Activated CD4-positive, alpha-beta T cell treated with anti-CD3 and anti-CD28 coated beads, Interleukin-2, amount 10 ng/mL, durations not matched to agents 24 days and 14 days (primary cell): ENCODE results near the gene ZNF598. TPM values are rescaled to one million over a fixed set of nuclear protein-coding genes. Genes with fewer than 3 reads are reported as not detected.
"Not testable (repeated sequence)": the region's sequence is repeated elsewhere in the genome, so short reads cannot be mapped to it uniquely, and the experiment has no call there.

ENCODE experiments used
- DNase-seq: peaks from one replicate; pipeline ENCODE4 v3.0.0; 2022
- H3K27ac Mint-ChIP-seq: one replicate; pipeline ENCODE4 v1.8.0; 2022; ENCODE audit warnings: mild to moderate bottlenecking, mixed read lengths
- H3K27me3 Mint-ChIP-seq: one replicate; pipeline ENCODE4 v1.8.0; 2022; ENCODE audit warnings: mixed read lengths
- H3K36me3 Mint-ChIP-seq: one replicate; pipeline ENCODE4 v1.8.0; 2022; ENCODE audit warnings: low read depth, mild to moderate bottlenecking, mixed read lengths
- H3K4me1 Mint-ChIP-seq: one replicate; pipeline ENCODE4 v1.8.0; 2021; ENCODE audit warnings: mixed read lengths
- H3K4me3 Mint-ChIP-seq: one replicate; pipeline ENCODE4 v1.8.0; 2022; ENCODE audit warnings: mild to moderate bottlenecking, moderate library complexity, mixed read lengths
- H3K9me3 Mint-ChIP-seq: one replicate; pipeline ENCODE4 v1.8.0; 2021; ENCODE audit warnings: mixed read lengths
- intact Hi-C: fragments of 100-400 bp; cut with micrococcal nuclease; formaldehyde crosslinking; loops from one replicate; pipeline ENCODE4 v1.15.1; 2023
- total RNA-seq: library from RNA; stranded (reverse); gene quantifications from 2 replicates; pipeline ENCODE4 v1.2.3, GENCODE V29; 2022

The ZNF598 gene
- total RNA-seq, 1 donor from 2014 or later: 99.0 TPM

GRCh38 chr16:2036200-2036966 is 26.8 kb upstream of the ZNF598 start:
- Mint-ChIP-seq H3K27me3 (no peaks in the 10 kb centered on the region), H3K9me3 (no peaks in the 10 kb centered on the region), H3K36me3 (no peaks in the 10 kb centered on the region), H3K4me1 (no peaks in the 10 kb centered on the region), H3K27ac (no peak overlapping the region), H3K4me3 (no peak overlapping the region)
- intact Hi-C loops: no loop called here
- DNase-seq: no peak

- Mint-ChIP-seq H3K4me1 (no peaks in the 10 kb centered on the region), H3K9me3 (no peaks in the 10 kb centered on the region), H3K27me3 (no peaks in the 10 kb centered on the region), H3K4me3 (no peak overlapping the region), H3K36me3 (no peaks in the 10 kb centered on the region), H3K27ac (no peak overlapping the region)
- intact Hi-C loops: no loop called here
- no peak for DNase-seq
These were observed 26.0 kb upstream of the ZNF598 start for GRCh38 chr16:2035431-2036199.

- H3K27ac Mint-ChIP-seq: no peak overlapping the region
- H3K9me3 Mint-ChIP-seq: no peaks in the 10 kb centered on the region
- H3K4me1 Mint-ChIP-seq: no peaks in the 10 kb centered on the region
- no peak overlapping the region for H3K4me3 Mint-ChIP-seq
- no peaks in the 10 kb centered on the region for H3K36me3 Mint-ChIP-seq
- intact Hi-C loops: no loop called here
- DNase-seq: no peak
- H3K27me3 Mint-ChIP-seq: no peaks in the 10 kb centered on the region
These were observed 25.2 kb upstream of the ZNF598 start for GRCh38 chr16:2034696-2035430.

DNA sequence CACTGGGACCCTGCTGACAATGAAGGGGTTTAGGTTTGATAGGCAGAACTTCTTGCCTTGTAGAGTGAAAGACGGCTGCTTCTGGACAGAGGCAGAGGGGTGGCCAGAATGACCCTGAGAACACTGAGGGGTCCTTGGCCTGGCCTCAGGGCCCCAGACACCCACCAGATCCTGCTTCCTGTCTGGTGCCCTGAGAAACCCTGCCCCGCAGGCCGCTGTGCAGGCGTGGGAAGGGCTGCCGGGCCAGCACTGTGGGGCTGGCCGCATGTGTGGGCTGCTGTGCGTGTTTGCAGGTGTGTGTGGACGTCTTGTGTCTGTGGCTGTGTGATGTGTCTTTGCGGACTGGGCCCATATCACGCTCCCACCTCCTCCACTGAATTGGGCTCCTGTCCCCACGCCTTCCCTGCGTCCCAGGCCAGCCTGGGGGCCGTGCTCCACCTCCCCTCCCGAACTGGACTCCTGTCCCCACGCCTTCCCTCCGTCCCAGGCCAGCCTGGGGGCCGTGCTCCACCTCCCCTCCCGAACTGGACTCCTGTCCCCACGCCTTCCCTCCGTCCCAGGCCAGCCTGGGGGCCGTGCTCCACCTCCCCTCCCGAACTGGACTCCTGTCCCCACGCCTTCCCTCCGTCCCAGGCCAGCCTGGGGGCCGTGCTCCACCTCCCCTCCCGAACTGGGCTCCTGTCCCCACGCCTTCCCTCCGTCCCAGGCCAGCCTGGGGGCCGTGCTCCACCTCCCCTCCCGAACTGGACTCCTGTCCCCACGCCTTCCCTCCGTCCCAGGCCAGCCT is 24.5 kb upstream of the ZNF598 start:
- H3K27me3 Mint-ChIP-seq, H3K4me1 Mint-ChIP-seq, H3K27ac Mint-ChIP-seq, intact Hi-C loops, DNase-seq, H3K36me3 Mint-ChIP-seq, H3K9me3 Mint-ChIP-seq, H3K4me3 Mint-ChIP-seq: not testable (repeated sequence)

GRCh38 chr16:2033057-2033908 is 23.7 kb upstream of the ZNF598 start:
- Mint-ChIP-seq H3K4me1 (no peaks in the 10 kb centered on the region), H3K4me3 (no peak overlapping the region), H3K36me3 (no peaks in the 10 kb centered on the region), H3K27me3 (peaks cover 7% of the 10 kb centered on the region), H3K9me3 (no peaks in the 10 kb centered on the region), H3K27ac (no peak overlapping the region)
- no peak for DNase-seq
- intact Hi-C loops: no loop called here

GRCh38 chr16:2032285-2033056 is 22.9 kb upstream of the ZNF598 start:
- DNase-seq: no peak

GRCh38 chr16:2031081-2031577 is 21.5 kb upstream of the ZNF598 start:
- Mint-ChIP-seq H3K27ac (no peak overlapping the region), H3K27me3 (peaks cover 18% of the 10 kb centered on the region), H3K36me3 (no peaks in the 10 kb centered on the region), H3K4me3 (no peak overlapping the region), H3K9me3 (no peaks in the 10 kb centered on the region), H3K4me1 (no peaks in the 10 kb centered on the region)
- intact Hi-C loops: no loop called here
- no peak for DNase-seq

More at GRCh38 chr16:2032285-2033056, 22.9 kb upstream of the ZNF598 start:
- Mint-ChIP-seq H3K27ac (no peak overlapping the region), H3K4me3 (no peak overlapping the region), H3K9me3 (no peaks in the 10 kb centered on the region), H3K36me3 (no peaks in the 10 kb centered on the region), H3K27me3 (peaks cover 16% of the 10 kb centered on the region), H3K4me1 (no peaks in the 10 kb centered on the region)
- intact Hi-C loops: no loop called here

DNA sequence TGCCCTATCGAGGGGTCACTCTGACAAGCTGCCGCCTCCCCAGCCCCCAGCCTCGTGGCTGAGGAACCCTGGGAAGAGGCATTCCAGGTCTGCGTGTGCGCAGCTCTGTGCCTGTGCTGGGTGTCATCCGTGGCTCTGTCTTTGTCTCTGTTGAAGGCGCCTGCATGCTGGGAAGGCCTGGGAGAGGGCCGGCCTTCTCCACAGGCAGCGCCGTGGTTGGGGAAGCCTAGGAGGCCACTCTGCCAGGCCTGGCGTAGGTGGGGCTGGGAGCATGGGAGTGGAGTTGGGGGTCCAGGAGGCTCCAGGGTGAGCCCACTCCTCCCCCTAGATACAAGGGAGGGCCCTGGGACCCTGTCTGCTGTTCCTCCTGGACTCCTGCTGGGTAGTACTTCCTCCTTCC is 20.4 kb upstream of the ZNF598 start:
- intact Hi-C loops: no loop called here
- Mint-ChIP-seq H3K27me3 (peaks cover 27% of the 10 kb centered on the region), H3K36me3 (no peaks in the 10 kb centered on the region), H3K9me3 (no peaks in the 10 kb centered on the region), H3K27ac (no peak overlapping the region), H3K4me1 (no peaks in the 10 kb centered on the region), H3K4me3 (no peak overlapping the region)
- DNase-seq: no peak

DNA sequence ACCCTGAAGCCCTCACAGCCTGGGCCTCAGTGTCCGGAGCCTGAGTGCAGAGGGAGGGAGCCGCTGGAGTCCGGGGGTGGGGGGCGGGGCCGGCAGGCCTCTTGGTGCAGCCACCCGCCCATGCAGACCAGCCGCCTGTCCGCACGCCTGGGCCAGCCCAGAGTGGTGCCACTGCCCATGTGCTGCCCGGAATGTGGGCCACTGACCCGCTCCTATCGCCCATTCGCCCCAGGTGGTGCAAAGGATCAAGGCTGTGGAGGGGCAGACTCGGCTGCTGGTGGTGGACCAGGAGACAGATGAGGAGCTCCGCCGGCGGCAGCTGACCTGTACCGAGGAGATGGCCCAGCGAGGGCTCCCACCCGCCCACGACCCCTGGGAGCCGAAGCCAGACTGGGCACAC is 19.7 kb upstream of the ZNF598 start:
- Mint-ChIP-seq H3K36me3 (no peaks in the 10 kb centered on the region), H3K27ac (no peak overlapping the region), H3K4me1 (no peaks in the 10 kb centered on the region), H3K27me3 (peaks cover 28% of the 10 kb centered on the region), H3K4me3 (no peak overlapping the region), H3K9me3 (no peaks in the 10 kb centered on the region)
- intact Hi-C loops: no loop called here
- DNase-seq: no peak

- no peaks in the 10 kb centered on the region for H3K36me3 Mint-ChIP-seq
- H3K4me1 Mint-ChIP-seq: no peaks in the 10 kb centered on the region
- no peak overlapping the region for H3K27ac Mint-ChIP-seq
- H3K4me3 Mint-ChIP-seq: no peak overlapping the region
- H3K27me3 Mint-ChIP-seq: peaks cover 28% of the 10 kb centered on the region
- no peaks in the 10 kb centered on the region for H3K9me3 Mint-ChIP-seq
- DNase-seq: no peak
- intact Hi-C loops: no loop called here
These were observed 19.1 kb upstream of the ZNF598 start for GRCh38 chr16:2028620-2029220.

DNA sequence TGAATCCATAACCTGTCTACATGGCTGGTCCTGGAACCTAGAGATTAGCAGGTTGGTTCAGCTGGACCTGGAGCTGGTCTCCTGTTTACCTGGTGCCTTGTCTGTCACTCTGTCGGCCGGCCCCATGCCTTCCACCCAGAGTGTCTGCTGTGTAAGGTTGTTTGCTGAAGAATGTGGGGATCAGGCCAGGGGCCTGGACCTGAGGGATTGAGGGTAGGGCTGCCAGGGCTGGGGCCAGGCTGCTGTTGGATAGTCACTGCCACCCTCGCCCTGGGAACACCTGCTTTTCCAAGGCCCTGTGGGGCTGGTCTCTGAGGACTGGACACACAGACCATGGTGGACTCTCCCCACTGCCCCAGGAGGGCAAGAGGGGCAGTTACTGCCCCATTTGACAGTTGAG is 18.5 kb upstream of the ZNF598 start:
- H3K27me3 Mint-ChIP-seq: peaks cover 28% of the 10 kb centered on the region
- intact Hi-C loops: no loop called here
- H3K4me1 Mint-ChIP-seq: peaks cover 2% of the 10 kb centered on the region
- no peaks in the 10 kb centered on the region for H3K9me3 Mint-ChIP-seq
- H3K27ac Mint-ChIP-seq: no peak overlapping the region
- DNase-seq: no peak
- no peak overlapping the region for H3K4me3 Mint-ChIP-seq
- no peaks in the 10 kb centered on the region for H3K36me3 Mint-ChIP-seq
